BLaER1 (cell line): Measurements from ENCODE around the gene MAD2L2.

Source experiments
- H3K27ac ChIP-seq: shearing (Covaris generic); formaldehyde crosslinking; 2 replicates; pipeline ENCODE4 v1.8.1; 2022
- H3K27me3 ChIP-seq: shearing (Covaris generic); formaldehyde crosslinking; 2 replicates; pipeline ENCODE4 v1.8.1; 2022
- H3K36me3 ChIP-seq: shearing (Covaris generic); formaldehyde crosslinking; 2 replicates; pipeline ENCODE4 v1.8.1; 2022
- H3K4me1 ChIP-seq: shearing (Covaris generic); formaldehyde crosslinking; 2 replicates; pipeline ENCODE4 v1.8.1; 2022
- H3K4me2 ChIP-seq: shearing (Covaris generic); formaldehyde crosslinking; 2 replicates; pipeline ENCODE4 v1.8.1; 2022
- H3K4me3 ChIP-seq: shearing (Covaris generic); formaldehyde crosslinking; 2 replicates; pipeline ENCODE4 v1.8.1; 2022
- H3K9ac ChIP-seq: shearing (Covaris generic); formaldehyde crosslinking; 2 replicates; pipeline ENCODE4 v1.8.1; 2022
- H3K9me3 ChIP-seq: shearing (Covaris generic); formaldehyde crosslinking; 2 replicates; pipeline ENCODE4 v1.8.1; 2022
- H4K20me1 ChIP-seq: shearing (Covaris generic); formaldehyde crosslinking; 2 replicates; pipeline ENCODE4 v1.8.1; 2022
- Cebpa-rat ChIP-seq: shearing (Covaris generic); IDR thresholded peaks from 2 replicates; pipeline ENCODE4 v1.8.1; 2022

The MAD2L2 gene

DNA sequence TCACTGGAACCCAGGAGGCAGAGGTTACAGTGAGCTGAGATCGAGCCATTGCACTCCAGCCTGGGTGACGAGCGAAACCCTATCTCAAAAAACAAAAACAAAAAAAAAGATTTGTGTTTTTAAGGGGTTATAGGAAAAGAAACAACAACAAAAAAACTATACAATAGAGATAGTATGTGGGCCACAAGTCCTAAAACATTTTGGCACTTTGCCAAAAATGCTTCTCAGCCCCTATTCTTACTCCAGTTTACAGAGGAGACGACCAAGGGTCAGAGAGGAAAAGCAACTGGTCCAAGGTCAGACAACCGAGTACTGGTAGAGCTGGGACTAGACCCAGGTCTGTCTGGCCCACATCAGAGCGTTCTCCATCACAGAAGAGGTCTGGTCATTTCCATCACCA, 23.3 kb downstream of the MAD2L2 start:
- H3K27me3 ChIP-seq: peaks cover 12% of the 10 kb centered on the region; the same call in 1 of the 2 replicates
- no peak overlapping the region for H3K27ac ChIP-seq
- H3K9ac ChIP-seq: no peak overlapping the region
- peaks cover 30% of the 10 kb centered on the region for H3K4me1 ChIP-seq
- no peaks in the 10 kb centered on the region for H3K9me3 ChIP-seq
- H3K36me3 ChIP-seq: peaks cover 53% of the 10 kb centered on the region
- TF ChIP-seq Cebpa-rat: no peak
- H4K20me1 ChIP-seq: peaks cover 14% of the 10 kb centered on the region
- no peak overlapping the region for H3K4me3 ChIP-seq
- H3K4me2 ChIP-seq: peak overlapping the region; percentile 40

DNA sequence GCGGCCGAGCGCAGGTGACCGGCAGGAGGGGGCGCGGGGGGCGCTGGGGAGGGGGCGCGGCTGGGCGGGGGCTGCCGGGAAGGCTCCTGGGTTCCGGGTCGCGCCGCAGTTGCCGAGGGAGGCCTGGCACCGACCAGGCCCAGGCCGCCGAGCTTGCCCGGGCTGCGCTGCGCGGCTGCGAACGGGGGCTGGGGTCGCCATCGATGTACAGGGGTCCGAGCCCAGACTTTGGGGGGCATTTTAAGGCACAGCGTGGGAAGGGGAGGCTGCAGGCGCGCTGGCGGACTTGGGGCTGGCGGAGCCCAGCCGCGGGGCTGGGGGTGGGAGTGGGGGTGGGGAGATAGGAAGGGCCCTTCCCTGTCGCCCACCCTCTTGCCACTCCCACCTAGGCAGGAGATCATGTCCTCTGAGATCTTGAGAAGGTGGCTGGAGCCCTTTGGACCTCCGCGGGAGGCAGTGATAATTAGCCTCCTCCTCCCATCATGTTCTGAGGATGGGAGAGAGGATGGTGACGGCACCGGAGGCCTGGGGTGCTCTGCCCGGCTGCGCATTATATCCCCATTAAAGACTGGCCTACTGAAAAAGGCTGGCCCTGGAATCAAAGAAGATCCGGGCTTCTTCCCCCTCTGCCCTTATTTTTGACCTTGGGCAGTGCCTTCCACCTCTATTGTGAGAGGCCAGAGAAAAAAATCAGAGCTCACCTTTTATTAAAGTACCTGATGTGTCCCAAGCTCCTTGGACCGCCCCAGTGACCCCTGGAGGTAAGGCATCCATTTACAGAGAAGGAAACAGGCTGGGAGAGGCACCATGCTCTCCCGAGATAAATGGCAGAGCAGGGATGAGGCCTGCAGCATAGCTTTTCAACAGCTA, 25.8 kb downstream of the MAD2L2 start:
- peaks cover 29% of the 10 kb centered on the region; the same call in 1 of the 2 replicates for H3K36me3 ChIP-seq
- peaks cover 37% of the 10 kb centered on the region for H3K27me3 ChIP-seq
- no peak for TF ChIP-seq Cebpa-rat
- peaks cover 9% of the 10 kb centered on the region for H4K20me1 ChIP-seq
- H3K4me1 ChIP-seq: peaks cover 49% of the 10 kb centered on the region
- H3K9ac ChIP-seq: peak overlapping the region; percentile 61
- no peaks in the 10 kb centered on the region for H3K9me3 ChIP-seq
- peak overlapping the region; percentile 67 for H3K4me3 ChIP-seq
- H3K4me2 ChIP-seq: peak overlapping the region; percentile 97
- H3K27ac ChIP-seq: no peak overlapping the region

DNA sequence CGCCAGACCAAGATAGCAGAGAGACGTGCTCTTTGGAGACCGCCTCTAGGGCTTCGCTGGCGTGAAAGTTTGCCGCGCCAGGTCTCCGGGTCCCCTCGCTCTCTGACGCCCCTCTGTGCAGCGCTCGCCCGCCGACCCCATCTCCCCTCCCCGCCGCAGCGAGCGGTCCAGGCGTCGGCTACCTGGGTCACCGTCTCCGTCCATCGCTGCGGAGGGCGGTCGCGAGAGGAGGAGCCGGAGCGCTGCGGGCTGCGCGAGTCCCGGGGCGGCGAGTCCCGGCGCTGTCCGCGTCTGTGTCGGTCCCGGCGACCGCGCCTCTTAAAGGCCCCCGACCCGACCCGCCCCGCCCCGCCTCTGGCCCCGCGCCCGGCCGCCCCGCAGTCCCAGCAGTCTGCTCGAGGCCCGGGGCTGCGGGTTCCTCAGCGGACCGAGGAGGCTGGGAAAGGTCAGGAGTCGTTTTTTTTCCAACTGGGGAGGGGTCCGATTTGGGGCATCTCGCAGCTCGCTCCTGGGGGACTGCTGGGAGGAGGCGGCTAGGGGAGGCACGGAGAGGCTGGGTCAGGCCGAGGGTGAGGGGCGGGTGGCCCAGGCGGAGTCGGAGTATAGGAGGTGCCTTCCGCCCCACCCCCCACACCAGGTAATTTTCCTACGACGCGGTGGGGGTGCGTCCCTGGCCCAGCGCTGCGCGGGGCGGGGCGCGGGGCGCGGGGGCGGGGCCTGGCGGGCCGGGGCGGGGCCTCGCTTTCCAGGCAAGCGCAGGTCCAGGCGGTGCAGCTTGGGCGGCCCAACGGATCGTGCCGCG, 26.6 kb downstream of the MAD2L2 start, which contains the start of the genes FBXO2 and FBXO44:
TSS of gene FBXO2 (minus strand) at position 293 of the 802 bp plus-strand sequence. CDS start at position 204, 89 bp downstream.
TSS of gene FBXO44 (plus strand) at position 741 of the 802 bp plus-strand sequence. CDS start 959 bp downstream, outside the sequence.
- Histone ChIP-seq H3K9me3 (no peaks in the 10 kb centered on the region), H3K4me3 (peak within 1 kb of the TSS; percentile 67), H4K20me1 (peaks cover 9% of the 10 kb centered on the region), H3K27me3 (peaks cover 44% of the 10 kb centered on the region), H3K36me3 (peaks cover 21% of the 10 kb centered on the region; the same call in 1 of the 2 replicates), H3K9ac (peak within 1 kb of the TSS; percentile 61), H3K4me2 (peak within 1 kb of the TSS; percentile 97), H3K4me1 (peaks cover 53% of the 10 kb centered on the region), H3K27ac (no peak within 1 kb of the TSS)
- no peak for TF ChIP-seq Cebpa-rat

DNA sequence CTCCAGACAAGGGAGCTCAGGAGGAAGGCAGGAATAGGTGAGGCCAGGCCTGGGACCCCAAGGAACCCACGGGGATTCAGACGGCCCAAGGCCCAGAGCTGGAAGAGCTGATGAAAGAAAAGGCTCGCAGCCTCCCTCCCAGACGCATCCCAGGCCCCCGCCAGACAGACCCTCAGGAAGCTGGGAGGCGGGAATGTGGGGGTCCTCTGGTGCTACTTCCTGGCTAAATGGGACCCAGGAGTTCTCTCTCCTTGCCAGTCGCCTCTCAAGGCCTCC, 27.1 kb downstream of the MAD2L2 start:
- no peak overlapping the region for H3K9ac ChIP-seq
- H3K4me2 ChIP-seq: peak overlapping the region; percentile 88
- H3K36me3 ChIP-seq: peaks cover 18% of the 10 kb centered on the region; the same call in 1 of the 2 replicates
- no peak for TF ChIP-seq Cebpa-rat
- H3K9me3 ChIP-seq: no peaks in the 10 kb centered on the region
- H3K27me3 ChIP-seq: peaks cover 44% of the 10 kb centered on the region
- H3K27ac ChIP-seq: no peak overlapping the region
- H3K4me1 ChIP-seq: peaks cover 53% of the 10 kb centered on the region
- peak overlapping the region; percentile 67 for H3K4me3 ChIP-seq
- H4K20me1 ChIP-seq: peaks cover 9% of the 10 kb centered on the region

DNA sequence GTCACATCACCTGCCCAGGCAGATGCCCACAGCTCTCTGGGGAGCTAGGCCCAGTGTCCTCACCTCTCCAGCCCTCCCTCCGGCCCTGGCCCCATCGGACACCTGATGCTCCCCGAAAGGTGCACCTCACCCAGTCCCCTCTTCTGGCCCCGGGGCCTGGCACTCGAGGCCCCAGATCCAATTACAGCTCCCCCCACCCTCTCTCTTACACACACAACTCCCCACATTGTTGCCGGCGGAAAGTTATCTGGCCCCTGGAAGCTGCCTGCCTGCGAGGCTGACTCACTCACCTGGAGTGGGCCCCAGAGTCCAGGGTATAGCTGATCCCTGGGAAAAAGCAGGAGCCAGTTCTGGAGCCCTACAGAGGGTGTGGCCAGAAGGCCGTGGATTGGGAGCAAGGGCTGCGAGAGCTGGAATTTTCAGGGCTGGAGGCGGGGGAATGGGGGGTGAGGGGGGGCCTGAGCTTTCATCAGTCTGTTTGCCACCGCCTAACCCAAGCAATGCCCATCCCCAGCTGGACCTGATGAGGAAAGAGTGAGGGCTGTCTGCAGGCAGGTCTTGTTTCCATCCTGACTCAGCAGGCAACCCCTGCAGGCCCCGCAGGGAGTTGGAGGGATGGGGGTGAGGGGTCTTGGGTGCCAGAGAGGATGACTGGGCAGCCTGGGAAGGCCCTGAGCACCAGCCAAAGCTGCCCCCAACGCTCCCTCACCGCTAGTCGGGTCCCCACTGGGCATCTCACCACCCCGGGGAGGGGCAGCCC, 27.7 kb downstream of the MAD2L2 start:
- no peaks in the 10 kb centered on the region for H3K9me3 ChIP-seq
- peaks cover 53% of the 10 kb centered on the region for H3K4me1 ChIP-seq
- H3K27me3 ChIP-seq: peaks cover 44% of the 10 kb centered on the region
- H4K20me1 ChIP-seq: peaks cover 9% of the 10 kb centered on the region
- H3K4me3 ChIP-seq: no peak overlapping the region
- peak overlapping the region; percentile 88; the same call in 1 of the 2 replicates for H3K4me2 ChIP-seq
- H3K9ac ChIP-seq: no peak overlapping the region
- no peak overlapping the region for H3K27ac ChIP-seq
- peaks cover 15% of the 10 kb centered on the region; the same call in 1 of the 2 replicates for H3K36me3 ChIP-seq
- TF ChIP-seq Cebpa-rat: no peak

DNA sequence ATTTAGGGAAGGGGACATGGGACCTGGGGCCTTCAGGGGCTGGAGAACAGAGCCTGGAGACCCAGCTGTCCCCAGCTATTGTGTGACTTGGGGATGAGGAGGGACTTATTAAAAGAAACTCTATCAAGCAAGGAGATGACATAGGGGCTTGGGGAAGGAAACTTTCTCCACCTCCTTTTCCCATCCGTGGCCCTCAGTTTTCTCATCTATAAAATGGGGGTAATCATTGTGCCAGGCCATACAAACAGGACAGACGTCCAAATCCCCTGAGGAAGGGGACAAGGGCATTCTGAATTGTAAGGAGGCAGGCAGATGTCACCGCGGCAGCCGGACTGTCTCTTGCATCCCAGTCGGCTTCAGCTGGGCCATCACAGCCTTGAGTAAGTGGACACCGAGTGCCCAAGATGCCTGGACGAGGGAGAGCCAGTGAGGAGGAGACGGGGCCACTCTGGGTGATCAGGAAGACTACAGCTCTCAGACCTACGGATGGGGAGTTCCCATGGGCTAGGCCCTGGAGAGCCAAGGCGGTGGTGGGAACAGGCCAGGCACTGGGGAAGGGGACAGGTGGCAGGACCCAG, 28.7 kb downstream of the MAD2L2 start:
- Histone ChIP-seq H3K4me3 (no peak overlapping the region), H3K9ac (no peak overlapping the region), H3K27ac (no peak overlapping the region), H4K20me1 (peaks cover 9% of the 10 kb centered on the region), H3K9me3 (no peaks in the 10 kb centered on the region), H3K36me3 (peaks cover 8% of the 10 kb centered on the region; the same call in 1 of the 2 replicates), H3K27me3 (peaks cover 44% of the 10 kb centered on the region), H3K4me2 (no peak overlapping the region), H3K4me1 (peaks cover 44% of the 10 kb centered on the region)
- TF ChIP-seq Cebpa-rat: no peak

DNA sequence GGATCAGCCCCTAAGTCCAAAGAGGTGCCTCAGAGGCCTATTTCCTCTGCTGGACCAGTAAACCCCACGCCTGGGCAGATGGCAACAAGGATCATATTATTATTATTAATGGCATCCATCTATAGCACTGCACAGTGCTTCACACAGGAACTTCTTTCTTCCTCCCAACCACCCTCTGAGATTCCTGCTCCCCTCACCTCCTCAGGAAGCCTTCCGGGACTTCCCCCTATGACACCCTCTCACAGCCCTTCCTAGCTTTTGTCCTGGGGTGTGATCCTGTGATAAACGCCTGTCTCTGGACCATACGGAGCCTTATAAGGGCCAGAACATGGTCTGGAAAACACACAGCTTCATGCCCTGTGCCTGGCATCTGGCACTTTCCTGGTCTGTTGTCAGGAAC, 29.9 kb downstream of the MAD2L2 start:
- no peaks in the 10 kb centered on the region for H3K9me3 ChIP-seq
- H3K9ac ChIP-seq: no peak overlapping the region
- no peak overlapping the region for H3K27ac ChIP-seq
- H3K36me3 ChIP-seq: no peaks in the 10 kb centered on the region
- TF ChIP-seq Cebpa-rat: no peak
- H3K27me3 ChIP-seq: peaks cover 44% of the 10 kb centered on the region
- peak overlapping the region; percentile 65 for H3K4me2 ChIP-seq
- H3K4me1 ChIP-seq: peaks cover 44% of the 10 kb centered on the region
- no peak overlapping the region for H3K4me3 ChIP-seq
- peaks cover 9% of the 10 kb centered on the region for H4K20me1 ChIP-seq

DNA sequence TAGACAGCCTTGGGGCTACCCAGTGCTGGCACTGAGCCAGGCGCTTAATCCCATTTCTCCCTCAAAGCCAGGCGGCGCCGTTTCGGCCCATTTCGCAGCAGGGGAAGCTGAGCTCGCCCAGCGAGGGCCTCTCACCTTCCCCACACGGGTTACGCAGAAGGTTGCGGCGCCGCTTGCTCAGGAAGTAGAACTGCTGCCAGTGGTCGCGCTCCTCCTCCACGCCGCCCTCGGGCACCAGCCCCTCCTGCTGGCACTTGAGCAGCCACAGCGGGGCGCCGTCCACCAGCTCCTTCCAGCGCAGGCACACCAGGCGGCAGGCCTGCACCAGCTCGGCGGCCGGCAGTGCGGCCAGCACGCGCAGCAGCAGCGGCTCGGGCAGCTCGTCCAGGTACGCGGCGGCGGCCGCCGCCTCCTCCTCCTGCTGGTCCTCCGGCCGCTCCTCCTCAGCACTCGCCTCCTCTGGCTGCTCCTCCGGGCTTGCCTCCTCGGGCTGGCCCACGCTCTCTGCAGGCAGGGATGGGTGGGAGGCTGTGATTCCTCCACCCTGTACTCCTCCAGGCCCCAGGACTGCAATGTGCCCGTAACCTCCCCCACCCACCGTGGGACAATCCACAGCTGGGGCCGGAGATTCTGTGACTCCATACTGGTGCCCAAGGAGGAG, 30.5 kb downstream of the MAD2L2 start:
- Histone ChIP-seq H3K36me3 (no peaks in the 10 kb centered on the region), H3K9me3 (no peaks in the 10 kb centered on the region), H3K4me1 (peaks cover 38% of the 10 kb centered on the region), H3K4me2 (peak overlapping the region; percentile 65), H3K4me3 (no peak overlapping the region), H3K27me3 (peaks cover 44% of the 10 kb centered on the region), H3K9ac (no peak overlapping the region), H3K27ac (no peak overlapping the region), H4K20me1 (peaks cover 5% of the 10 kb centered on the region; the same call in 1 of the 2 replicates)
- no peak for TF ChIP-seq Cebpa-rat
